Uterus (tissue), 4 donors: ENCODE results near the gene JADE3. TPM values are rescaled to one million over a fixed set of nuclear protein-coding genes. Genes with fewer than 3 reads are reported as not detected.
A peak's percentile ranks its signal among the peaks of the same experiment; 100 is the strongest.
"Not testable (repeated sequence)": the region's sequence is repeated elsewhere in the genome, so short reads cannot be mapped to it uniquely, and the experiment has no call there.

ENCODE experiments used
- DNase-seq, 2 donors: peaks; one replicate each; pipeline ENCODE4 v3.0.0-alpha.2; 2019 to 2020
- H3K27ac ChIP-seq, 2 donors: fragments of 200-600 bp; sonication (generic); 1 replicate in 1 of 2; 2 replicates in 1 of 2; pipeline ENCODE4 v1.5.1; 2016 to 2018
- H3K27me3 ChIP-seq, 2 donors: fragments of 200-600 bp; sonication (generic); one replicate each; pipeline ENCODE4 v1.5.1; 2018 to 2019; ENCODE audit warnings: control low read depth in 1 of 2
- H3K36me3 ChIP-seq, 2 donors: fragments of 200-600 bp; sonication (generic); one replicate each; pipeline ENCODE4 v1.5.1; 2019; ENCODE audit warnings: control low read depth in 1 of 2
- H3K4me1 ChIP-seq, 2 donors: fragments of 200-600 bp; sonication (generic); one replicate each; pipeline ENCODE4 v1.5.1; 2018 to 2019; ENCODE audit warnings: control low read depth in 1 of 2
- H3K4me3 ChIP-seq, 2 donors: fragments of 200-600 bp; sonication (generic); 1 replicate in 1 of 2; 2 replicates in 1 of 2; pipeline ENCODE4 v1.5.1; 2018 to 2019; ENCODE audit warnings: mild to moderate bottlenecking in 1 of 2
- H3K9me3 ChIP-seq, 2 donors: fragments of 200-600 bp; sonication (generic); one replicate each; pipeline ENCODE4 v1.5.1; 2019; ENCODE audit warnings: control low read depth in 1 of 2
- CTCF ChIP-seq, 4 experiments: fragments of 200-600 bp in 2 of 4; fragments of 450-650 bp in 2 of 4; sonication (generic) in 2 of 4; IDR thresholded peaks; one replicate each; pipeline ENCODE4 v1.5.1; 2016 to 2019; ENCODE audit warnings: antibody characterized with exemption in 4 of 4, mild to moderate bottlenecking in 2 of 4, moderate library complexity in 1 of 4
- POLR2A ChIP-seq, 2 donors: fragments of 450-650 bp; IDR thresholded peaks; one replicate each; pipeline ENCODE4 v1.6.1; 2016; ENCODE audit warnings: antibody characterized with exemption in 2 of 2, mild to moderate bottlenecking in 1 of 2, moderate library complexity in 1 of 2
- intact Hi-C: fragments of 100-400 bp; cut with DNase I; formaldehyde crosslinking; loops from one replicate; pipeline ENCODE4 v1.15.1; 2023; ENCODE audit warnings: low total_unique reads
- total RNA-seq, 4 donors: library from RNA; depleted of rRNA in 3 of 4; stranded (reverse); fragments of >200 nt in 3 of 4; gene quantifications; one replicate each; pipeline versions ENCODE4 v1.1.0 to v1.2.4, GENCODE V29; 2014 to 2023
- donor health status: DM: yes; HTN: yes; CAD: no.

Gene JADE3
- total RNA-seq, 4 donors from 2014 or later = 6.9 to 15.5 (median 10.2) TPM

GRCh38 chrX:46953137-46953527 is 40.9 kb downstream of the JADE3 start:
- intact Hi-C loops = no loop called here
- no peak for DNase-seq
- Histone ChIP-seq H3K27ac (peak overlapping the region; percentile 52 to 57), H3K4me1 (no peaks in the 10 kb centered on the region), H3K4me3 (no peak overlapping the region), H3K36me3 (no peaks in the 10 kb centered on the region), H3K27me3 (peaks cover 0 to 5% of the 10 kb centered on the region in 2 donors), H3K9me3 (no peaks in the 10 kb centered on the region)
- TF ChIP-seq CTCF (IDR thresholded peaks at IDR 0.05) (no peak), POLR2A (IDR thresholded peaks at IDR 0.05) (no peak)

- no peak for DNase-seq
- Histone ChIP-seq H3K4me3 (no peak overlapping the region), H3K27ac (peak overlapping the region; percentile 52 to 57), H3K36me3 (no peaks in the 10 kb centered on the region), H3K27me3 (peaks cover 0 to 5% of the 10 kb centered on the region in 2 donors), H3K4me1 (no peaks in the 10 kb centered on the region), H3K9me3 (no peaks in the 10 kb centered on the region)
- intact Hi-C loops = no loop called here
- TF ChIP-seq POLR2A (IDR thresholded peaks at IDR 0.05) (no peak), CTCF (IDR thresholded peaks at IDR 0.05) (no peak)
Observed at GRCh38 chrX:46953597-46953996, 41.4 kb downstream of the JADE3 start.

- Histone ChIP-seq H3K36me3 (no peaks in the 10 kb centered on the region), H3K4me1 (no peaks in the 10 kb centered on the region), H3K9me3 (no peaks in the 10 kb centered on the region), H3K4me3 (no peak overlapping the region), H3K27ac (peak overlapping the region in 1 of 2 donors; percentile 52), H3K27me3 (no peaks in the 10 kb centered on the region)
- TF ChIP-seq CTCF (IDR thresholded peaks at IDR 0.05) = no peak
- TF ChIP-seq POLR2A (IDR thresholded peaks at IDR 0.05) = no peak
- no peak for DNase-seq
- intact Hi-C loops = no loop called here
Observed at GRCh38 chrX:46954716-46955115, 42.5 kb downstream of the JADE3 start.

GRCh38 chrX:46956589-46956988 is 44.4 kb downstream of the JADE3 start:
- H3K9me3 ChIP-seq, H3K27me3 ChIP-seq, intact Hi-C loops, H3K27ac ChIP-seq, H3K4me1 ChIP-seq, DNase-seq, H3K36me3 ChIP-seq, H3K4me3 ChIP-seq: not testable (repeated sequence)

GRCh38 chrX:46957297-46957696 is 45.1 kb downstream of the JADE3 start:
- DNase-seq = no peak
- Histone ChIP-seq H3K9me3 (no peaks in the 10 kb centered on the region), H3K36me3 (no peaks in the 10 kb centered on the region), H3K27ac (no peak overlapping the region), H3K27me3 (no peaks in the 10 kb centered on the region), H3K4me1 (no peaks in the 10 kb centered on the region), H3K4me3 (no peak overlapping the region)
- intact Hi-C loops = no loop called here
- no peak for TF ChIP-seq CTCF (IDR thresholded peaks at IDR 0.05)
- no peak for TF ChIP-seq POLR2A (IDR thresholded peaks at IDR 0.05)

GRCh38 chrX:46959101-46959500 is 46.9 kb downstream of the JADE3 start:
- TF ChIP-seq POLR2A (IDR thresholded peaks at IDR 0.05) (no peak), CTCF (IDR thresholded peaks at IDR 0.05) (no peak)
- Histone ChIP-seq H3K36me3 (no peaks in the 10 kb centered on the region), H3K4me1 (no peaks in the 10 kb centered on the region), H3K27ac (peak overlapping the region in 1 of 2 donors; percentile 56), H3K27me3 (no peaks in the 10 kb centered on the region), H3K4me3 (no peak overlapping the region), H3K9me3 (no peaks in the 10 kb centered on the region)
- no peak for DNase-seq
- intact Hi-C loops = no loop called here
